22Rv1 (cell line): ENCODE data around the gene ANKLE1.

Experiments used
- ZFX ChIP-seq: fragments of 450-650 bp; IDR thresholded peaks from 2 replicates; pipeline ENCODE4 v1.6.1; 2017; ENCODE audit warnings: antibody characterized with exemption, borderline replicate concordance
- TF ChIP-seq, protein P1 (sequence below): fragments of 450-650 bp; IDR thresholded peaks from 2 replicates; pipeline ENCODE4 v1.5.1; 2017; ENCODE audit warnings: mild to moderate bottlenecking

DNA sequence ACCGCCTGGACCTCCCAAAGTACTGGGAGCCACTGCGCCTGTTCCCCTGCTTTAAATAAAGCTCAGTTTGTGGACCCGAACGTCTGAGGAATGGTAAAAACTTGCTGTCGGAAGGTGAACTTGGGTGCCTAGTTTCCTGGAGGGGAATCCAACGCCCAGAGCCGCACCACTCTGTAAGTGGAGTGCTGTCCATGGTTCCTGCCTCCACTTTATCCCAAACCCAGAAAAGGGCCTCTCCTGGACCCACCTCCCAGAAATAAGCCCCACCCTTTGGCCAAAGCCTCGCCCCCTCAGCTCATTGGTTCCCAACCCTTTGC, 50.6 kb downstream of the ANKLE1 start:
- TF ChIP-seq, protein P1, sequence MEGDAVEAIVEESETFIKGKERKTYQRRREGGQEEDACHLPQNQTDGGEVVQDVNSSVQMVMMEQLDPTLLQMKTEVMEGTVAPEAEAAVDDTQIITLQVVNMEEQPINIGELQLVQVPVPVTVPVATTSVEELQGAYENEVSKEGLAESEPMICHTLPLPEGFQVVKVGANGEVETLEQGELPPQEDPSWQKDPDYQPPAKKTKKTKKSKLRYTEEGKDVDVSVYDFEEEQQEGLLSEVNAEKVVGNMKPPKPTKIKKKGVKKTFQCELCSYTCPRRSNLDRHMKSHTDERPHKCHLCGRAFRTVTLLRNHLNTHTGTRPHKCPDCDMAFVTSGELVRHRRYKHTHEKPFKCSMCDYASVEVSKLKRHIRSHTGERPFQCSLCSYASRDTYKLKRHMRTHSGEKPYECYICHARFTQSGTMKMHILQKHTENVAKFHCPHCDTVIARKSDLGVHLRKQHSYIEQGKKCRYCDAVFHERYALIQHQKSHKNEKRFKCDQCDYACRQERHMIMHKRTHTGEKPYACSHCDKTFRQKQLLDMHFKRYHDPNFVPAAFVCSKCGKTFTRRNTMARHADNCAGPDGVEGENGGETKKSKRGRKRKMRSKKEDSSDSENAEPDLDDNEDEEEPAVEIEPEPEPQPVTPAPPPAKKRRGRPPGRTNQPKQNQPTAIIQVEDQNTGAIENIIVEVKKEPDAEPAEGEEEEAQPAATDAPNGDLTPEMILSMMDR: no peak
- TF ChIP-seq ZFX: no peak
